ENCODE data around the gene CALHM1. TPM values are rescaled to one million over a fixed set of nuclear protein-coding genes. Genes with fewer than 3 reads are reported as not detected.
"Not testable (repeated sequence)": the region's sequence is repeated elsewhere in the genome, so short reads cannot be mapped to it uniquely, and the experiment has no call there.

Gene CALHM1
- total RNA-seq, 1 experiment from 2014 or later = not detected

- no peaks in the 10 kb centered on the region for H3K36me3 Mint-ChIP-seq (ENCODE audit: insufficient read depth, unreplicated experiment)
- intact Hi-C loops (cut with micrococcal nuclease; ENCODE audit: unreplicated experiment) = loop anchor here (10.0 kb wide), 1 partner anchor 107 kb away; no protein-coding TSS in a partner anchor
- CTCF ChIA-PET = no interaction called here
- H3K4me1 Mint-ChIP-seq (ENCODE audit: low read depth, unreplicated experiment) = peaks cover 13% of the 10 kb centered on the region
- TF ChIP-seq CTCF (IDR thresholded peaks at IDR 0.05; ENCODE audit: unreplicated experiment) = no peak
- no peaks in the 10 kb centered on the region for H3K9me3 Mint-ChIP-seq (ENCODE audit: low read depth, unreplicated experiment)
- peaks cover 28% of the 10 kb centered on the region for H3K27me3 Mint-ChIP-seq (ENCODE audit: unreplicated experiment)
- BruUV-seq (replicated peaks) = no TSS peak
- H3K4me3 Mint-ChIP-seq (ENCODE audit: low read depth, unreplicated experiment) = no peak overlapping the region
- H3K27ac Mint-ChIP-seq (ENCODE audit: unreplicated experiment) = no peak overlapping the region
- no peak for DNase-seq
Measured at GRCh38 chr10:103487410-103487708, 28.7 kb upstream of the CALHM1 start.

- intact Hi-C loops (cut with micrococcal nuclease; ENCODE audit: unreplicated experiment) = loop anchor here (1.0 to 10.0 kb wide), 2 partner anchors 70 to 108 kb away; no protein-coding TSS in a partner anchor
- H3K27ac Mint-ChIP-seq (ENCODE audit: unreplicated experiment); H3K4me1 Mint-ChIP-seq (ENCODE audit: low read depth, unreplicated experiment); H3K36me3 Mint-ChIP-seq (ENCODE audit: insufficient read depth, unreplicated experiment); BruUV-seq (replicated peaks); H3K4me3 Mint-ChIP-seq (ENCODE audit: low read depth, unreplicated experiment); DNase-seq; H3K9me3 Mint-ChIP-seq (ENCODE audit: low read depth, unreplicated experiment): not testable (repeated sequence)
- CTCF ChIA-PET = interaction anchor here (0.6 kb wide), 1 partner anchor 134 kb away, joined by 4 read pairs; no protein-coding TSS in a partner anchor
- peaks cover 23% of the 10 kb centered on the region for H3K27me3 Mint-ChIP-seq (ENCODE audit: unreplicated experiment)
Measured at GRCh38 chr10:103486635-103487409, 28.1 kb upstream of the CALHM1 start.

GRCh38 chr10:103481974-103482531, 23.4 kb upstream of the CALHM1 start:
- CTCF ChIA-PET = no interaction called here
- no TSS peak for BruUV-seq (replicated peaks)
- peaks cover 10% of the 10 kb centered on the region for H3K4me1 Mint-ChIP-seq (ENCODE audit: low read depth, unreplicated experiment)
- peak; percentile 51 for TF ChIP-seq CTCF (IDR thresholded peaks at IDR 0.05; ENCODE audit: unreplicated experiment)
- H3K36me3 Mint-ChIP-seq (ENCODE audit: insufficient read depth, unreplicated experiment) = no peaks in the 10 kb centered on the region
- no peak overlapping the region for H3K4me3 Mint-ChIP-seq (ENCODE audit: low read depth, unreplicated experiment)
- no peaks in the 10 kb centered on the region for H3K9me3 Mint-ChIP-seq (ENCODE audit: low read depth, unreplicated experiment)
- no peaks in the 10 kb centered on the region for H3K27me3 Mint-ChIP-seq (ENCODE audit: unreplicated experiment)
- H3K27ac Mint-ChIP-seq (ENCODE audit: unreplicated experiment) = no peak overlapping the region
- peak; percentile 36 for DNase-seq
- intact Hi-C loops (cut with micrococcal nuclease; ENCODE audit: unreplicated experiment) = loop anchor here (10.0 kb wide), 1 partner anchor 113 kb away; no protein-coding TSS in a partner anchor

- no TSS peak for BruUV-seq (replicated peaks)
- H3K4me3 Mint-ChIP-seq (ENCODE audit: low read depth, unreplicated experiment) = no peak overlapping the region
- no peak overlapping the region for H3K27ac Mint-ChIP-seq (ENCODE audit: unreplicated experiment)
- no peaks in the 10 kb centered on the region for H3K36me3 Mint-ChIP-seq (ENCODE audit: insufficient read depth, unreplicated experiment)
- peaks cover 10% of the 10 kb centered on the region for H3K4me1 Mint-ChIP-seq (ENCODE audit: low read depth, unreplicated experiment)
- CTCF ChIA-PET = no interaction called here
- no peak for DNase-seq
- intact Hi-C loops (cut with micrococcal nuclease; ENCODE audit: unreplicated experiment) = loop anchor here (10.0 kb wide), 1 partner anchor 114 kb away; no protein-coding TSS in a partner anchor
- H3K27me3 Mint-ChIP-seq (ENCODE audit: unreplicated experiment) = no peaks in the 10 kb centered on the region
- H3K9me3 Mint-ChIP-seq (ENCODE audit: low read depth, unreplicated experiment) = no peaks in the 10 kb centered on the region
- TF ChIP-seq CTCF (IDR thresholded peaks at IDR 0.05; ENCODE audit: unreplicated experiment) = no peak
Measured at GRCh38 chr10:103480521-103480920, 21.8 kb upstream of the CALHM1 start.

GRCh38 chr10:103479135-103479534, 20.4 kb upstream of the CALHM1 start, which contains the start of gene CALHM3:
Gene CALHM3, minus strand, starts transcription at chr10:103479240. Its CDS starts 208 bp downstream, at chr10:103479032.
- no peaks in the 10 kb centered on the region for H3K36me3 Mint-ChIP-seq (ENCODE audit: insufficient read depth, unreplicated experiment)
- CTCF ChIA-PET = no interaction called here
- no peaks in the 10 kb centered on the region for H3K9me3 Mint-ChIP-seq (ENCODE audit: low read depth, unreplicated experiment)
- intact Hi-C loops (cut with micrococcal nuclease; ENCODE audit: unreplicated experiment) = no loop called here
- BruUV-seq (replicated peaks) = no TSS peak
- no peak for TF ChIP-seq CTCF (IDR thresholded peaks at IDR 0.05; ENCODE audit: unreplicated experiment)
- H3K4me3 Mint-ChIP-seq (ENCODE audit: low read depth, unreplicated experiment) = no peak within 1 kb of the TSS
- H3K27ac Mint-ChIP-seq (ENCODE audit: unreplicated experiment) = no peak within 1 kb of the TSS
- no peaks in the 10 kb centered on the region for H3K27me3 Mint-ChIP-seq (ENCODE audit: unreplicated experiment)
- H3K4me1 Mint-ChIP-seq (ENCODE audit: low read depth, unreplicated experiment) = peaks cover 10% of the 10 kb centered on the region
- peak; percentile 60 for DNase-seq
